Neural cell (in vitro differentiated cells): ENCODE results near the gene ATXN2.
"Not testable (repeated sequence)": the region's sequence is repeated elsewhere in the genome, so short reads cannot be mapped to it uniquely, and the experiment has no call there.

Source experiments
- EZH2 ChIP-seq: fragments of 200-600, 300-800 bp; shearing (Covaris generic), sonication (generic); IDR thresholded peaks from 2 replicates; pipeline ENCODE4 v1.6.1; 2014; ENCODE audit warnings: antibody characterized with exemption, low read length, borderline replicate concordance, mild to moderate bottlenecking; ENCODE audit not compliant: insufficient read depth, poor library complexity, severe bottlenecking
- MXI1 ChIP-seq: fragments of 450-650 bp; conservative IDR thresholded peaks from 2 replicates; pipeline ENCODE4 v1.6.1; 2014; ENCODE audit warnings: antibody characterized with exemption, mild to moderate bottlenecking; ENCODE audit not compliant: poor library complexity, severe bottlenecking
- POLR2AphosphoS5 ChIP-seq: IDR thresholded peaks from 2 replicates; pipeline ENCODE4 v1.6.1; 2012
- RAD21 ChIP-seq: fragments of 450-650 bp; conservative IDR thresholded peaks from 2 replicates; pipeline ENCODE4 v1.6.1; 2014; ENCODE audit warnings: antibody characterized with exemption, mild to moderate bottlenecking, moderate library complexity
- SMC3 ChIP-seq: fragments of 450-650 bp; conservative IDR thresholded peaks from 2 replicates; pipeline ENCODE4 v1.6.1; 2014; ENCODE audit warnings: antibody characterized with exemption, mild to moderate bottlenecking, moderate library complexity; ENCODE audit not compliant: poor library complexity
- TAF1 ChIP-seq: IDR thresholded peaks from 2 replicates; pipeline ENCODE4 v1.6.1; 2012; ENCODE audit warnings: low read depth
- TF ChIP-seq, protein P1 (sequence below): fragments of 450-650 bp; IDR thresholded peaks from 2 replicates; pipeline ENCODE4 v1.5.1; 2014; ENCODE audit warnings: antibody characterized with exemption, mild to moderate bottlenecking, moderate library complexity; ENCODE audit not compliant: poor library complexity, severe bottlenecking
- TF ChIP-seq, protein P2 (sequence below): IDR thresholded peaks from 2 replicates; pipeline ENCODE4 v1.6.1; 2012; ENCODE audit warnings: borderline replicate concordance

DNA sequence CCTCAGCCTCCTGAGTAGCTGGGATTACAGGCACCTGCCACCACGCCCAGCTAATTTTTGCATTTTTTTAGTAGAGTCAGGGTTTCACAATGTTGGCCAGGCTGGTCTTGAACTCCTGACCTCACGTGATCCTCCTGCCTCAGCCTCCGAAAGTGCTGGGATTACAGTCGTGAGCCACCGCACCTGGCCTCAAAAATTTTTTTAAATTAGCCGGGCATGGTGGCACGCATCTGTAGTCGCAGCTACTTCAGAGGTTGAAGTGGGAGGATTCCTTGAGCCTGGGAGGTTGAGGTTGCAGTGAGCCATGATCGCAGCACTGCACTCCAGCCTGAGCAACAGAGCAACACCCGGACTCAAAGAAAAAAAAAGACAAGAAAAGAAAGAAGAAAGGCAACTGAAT, 18.7 kb upstream of the ATXN2 start:
- TF ChIP-seq EZH2, RAD21, SMC3, MXI1, POLR2AphosphoS5, TAF1: not testable (repeated sequence)
- TF ChIP-seq, protein P1, sequence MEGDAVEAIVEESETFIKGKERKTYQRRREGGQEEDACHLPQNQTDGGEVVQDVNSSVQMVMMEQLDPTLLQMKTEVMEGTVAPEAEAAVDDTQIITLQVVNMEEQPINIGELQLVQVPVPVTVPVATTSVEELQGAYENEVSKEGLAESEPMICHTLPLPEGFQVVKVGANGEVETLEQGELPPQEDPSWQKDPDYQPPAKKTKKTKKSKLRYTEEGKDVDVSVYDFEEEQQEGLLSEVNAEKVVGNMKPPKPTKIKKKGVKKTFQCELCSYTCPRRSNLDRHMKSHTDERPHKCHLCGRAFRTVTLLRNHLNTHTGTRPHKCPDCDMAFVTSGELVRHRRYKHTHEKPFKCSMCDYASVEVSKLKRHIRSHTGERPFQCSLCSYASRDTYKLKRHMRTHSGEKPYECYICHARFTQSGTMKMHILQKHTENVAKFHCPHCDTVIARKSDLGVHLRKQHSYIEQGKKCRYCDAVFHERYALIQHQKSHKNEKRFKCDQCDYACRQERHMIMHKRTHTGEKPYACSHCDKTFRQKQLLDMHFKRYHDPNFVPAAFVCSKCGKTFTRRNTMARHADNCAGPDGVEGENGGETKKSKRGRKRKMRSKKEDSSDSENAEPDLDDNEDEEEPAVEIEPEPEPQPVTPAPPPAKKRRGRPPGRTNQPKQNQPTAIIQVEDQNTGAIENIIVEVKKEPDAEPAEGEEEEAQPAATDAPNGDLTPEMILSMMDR: not testable (repeated sequence)
- TF ChIP-seq, protein P2, sequence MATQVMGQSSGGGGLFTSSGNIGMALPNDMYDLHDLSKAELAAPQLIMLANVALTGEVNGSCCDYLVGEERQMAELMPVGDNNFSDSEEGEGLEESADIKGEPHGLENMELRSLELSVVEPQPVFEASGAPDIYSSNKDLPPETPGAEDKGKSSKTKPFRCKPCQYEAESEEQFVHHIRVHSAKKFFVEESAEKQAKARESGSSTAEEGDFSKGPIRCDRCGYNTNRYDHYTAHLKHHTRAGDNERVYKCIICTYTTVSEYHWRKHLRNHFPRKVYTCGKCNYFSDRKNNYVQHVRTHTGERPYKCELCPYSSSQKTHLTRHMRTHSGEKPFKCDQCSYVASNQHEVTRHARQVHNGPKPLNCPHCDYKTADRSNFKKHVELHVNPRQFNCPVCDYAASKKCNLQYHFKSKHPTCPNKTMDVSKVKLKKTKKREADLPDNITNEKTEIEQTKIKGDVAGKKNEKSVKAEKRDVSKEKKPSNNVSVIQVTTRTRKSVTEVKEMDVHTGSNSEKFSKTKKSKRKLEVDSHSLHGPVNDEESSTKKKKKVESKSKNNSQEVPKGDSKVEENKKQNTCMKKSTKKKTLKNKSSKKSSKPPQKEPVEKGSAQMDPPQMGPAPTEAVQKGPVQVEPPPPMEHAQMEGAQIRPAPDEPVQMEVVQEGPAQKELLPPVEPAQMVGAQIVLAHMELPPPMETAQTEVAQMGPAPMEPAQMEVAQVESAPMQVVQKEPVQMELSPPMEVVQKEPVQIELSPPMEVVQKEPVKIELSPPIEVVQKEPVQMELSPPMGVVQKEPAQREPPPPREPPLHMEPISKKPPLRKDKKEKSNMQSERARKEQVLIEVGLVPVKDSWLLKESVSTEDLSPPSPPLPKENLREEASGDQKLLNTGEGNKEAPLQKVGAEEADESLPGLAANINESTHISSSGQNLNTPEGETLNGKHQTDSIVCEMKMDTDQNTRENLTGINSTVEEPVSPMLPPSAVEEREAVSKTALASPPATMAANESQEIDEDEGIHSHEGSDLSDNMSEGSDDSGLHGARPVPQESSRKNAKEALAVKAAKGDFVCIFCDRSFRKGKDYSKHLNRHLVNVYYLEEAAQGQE: not testable (repeated sequence)
